GM19025 (cell line): Measurements from ENCODE around the gene WDR53.
"Not testable (repeated sequence)": the region's sequence is repeated elsewhere in the genome, so short reads cannot be mapped to it uniquely, and the experiment has no call there.

ENCODE experiments used
- ATAC-seq: cut with Tn5 transposase; IDR thresholded peaks from one replicate; pipeline ENCODE4 v1.9.1; 2021; ENCODE audit warnings: mild to moderate bottlenecking, low read depth, moderate library complexity; ENCODE audit not compliant: unreplicated experiment

WDR53 gene

DNA sequence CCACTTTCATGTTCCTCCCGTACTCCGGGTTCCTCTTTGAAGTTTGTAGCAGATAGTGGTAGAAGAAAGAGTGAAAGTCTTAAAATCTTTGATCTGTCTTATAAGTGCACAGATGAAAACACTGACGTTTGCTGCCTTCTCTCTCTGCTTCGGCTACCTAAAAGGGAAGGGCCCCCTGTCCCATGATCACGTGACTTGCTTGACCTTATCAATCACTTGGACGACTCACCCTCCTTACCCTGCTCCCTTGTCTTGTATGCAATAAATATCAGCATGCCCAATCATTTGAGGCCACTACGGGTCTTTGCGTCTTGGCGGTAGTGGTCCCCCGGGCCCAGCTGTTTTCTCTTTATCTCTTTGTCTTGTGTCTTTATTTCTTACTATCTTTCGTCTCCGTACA, 47.1 kb downstream of the WDR53 start:
- not testable (repeated sequence) for ATAC-seq

DNA sequence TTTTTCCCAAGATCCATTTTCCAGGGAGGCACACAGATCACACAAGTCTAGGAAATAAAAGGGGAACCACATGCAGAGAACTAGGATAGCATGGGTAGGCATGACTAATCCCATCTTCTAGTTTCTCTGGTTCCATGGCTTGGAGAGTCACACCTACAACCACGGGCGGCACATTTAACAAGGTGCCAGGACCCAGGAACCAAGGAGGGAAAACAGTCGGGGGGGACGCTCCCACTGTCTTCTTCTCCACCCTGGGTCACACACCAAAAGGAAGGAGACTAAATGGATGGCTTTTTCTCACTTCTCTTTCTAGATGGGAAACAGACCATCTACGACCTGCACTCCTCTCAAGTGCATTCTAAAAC, 48.7 kb downstream of the WDR53 start:
- no peak for ATAC-seq

DNA sequence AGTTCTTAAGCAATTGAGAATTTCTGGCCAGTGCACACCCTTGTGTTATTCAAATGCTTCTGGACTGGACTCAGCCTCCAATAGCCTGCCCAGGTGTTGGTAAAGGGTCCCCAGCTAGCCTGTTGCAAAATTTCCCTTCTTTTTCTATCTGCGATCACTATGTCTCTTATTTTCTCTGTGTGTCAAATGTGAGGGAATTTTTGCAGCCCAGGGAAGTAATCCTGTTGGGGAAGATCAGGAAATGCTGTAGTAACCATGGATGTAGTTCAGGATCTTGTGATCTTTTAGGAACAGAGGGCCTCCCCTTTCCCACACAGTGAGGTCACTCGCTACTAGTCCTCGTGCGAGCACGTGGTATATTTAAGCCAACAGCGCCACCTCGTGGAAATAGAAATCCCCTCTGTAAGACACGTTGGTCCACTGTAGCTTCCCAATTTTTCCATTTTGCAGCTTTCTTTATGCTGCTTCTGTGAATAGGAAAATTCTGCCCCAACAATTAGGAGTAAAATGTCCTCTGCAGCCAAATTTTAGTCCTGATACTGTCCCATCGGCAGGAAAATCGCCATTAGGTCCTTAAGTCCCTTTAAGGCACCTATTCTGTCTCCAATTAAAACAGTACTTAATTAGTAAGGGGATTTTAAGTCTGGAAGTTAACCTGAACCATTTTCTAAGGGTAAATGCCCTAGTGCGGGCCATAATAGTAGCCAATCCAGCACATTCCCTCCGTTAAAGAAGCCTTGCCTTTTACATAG, 49.2 kb downstream of the WDR53 start:
- no peak for ATAC-seq

DNA sequence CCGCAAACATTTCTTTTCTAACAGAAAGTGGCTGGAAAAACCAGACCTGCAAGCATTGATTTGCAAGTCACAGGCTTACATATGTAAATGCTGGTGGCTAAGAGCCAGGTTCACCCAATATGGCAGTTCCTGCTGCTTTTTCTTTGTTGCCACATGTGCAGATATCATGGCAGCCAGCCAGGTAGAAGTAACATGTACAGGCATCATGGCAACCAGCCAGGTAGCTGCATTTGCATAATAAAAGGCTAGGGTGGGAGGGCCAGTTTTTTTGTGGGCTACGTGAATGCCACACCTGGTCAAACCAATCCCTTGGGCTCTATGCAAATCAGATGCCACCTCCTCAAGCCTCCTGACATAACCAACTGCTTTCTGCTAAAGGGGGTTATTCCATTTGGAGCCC, 50.4 kb downstream of the WDR53 start:
- no peak for ATAC-seq

DNA sequence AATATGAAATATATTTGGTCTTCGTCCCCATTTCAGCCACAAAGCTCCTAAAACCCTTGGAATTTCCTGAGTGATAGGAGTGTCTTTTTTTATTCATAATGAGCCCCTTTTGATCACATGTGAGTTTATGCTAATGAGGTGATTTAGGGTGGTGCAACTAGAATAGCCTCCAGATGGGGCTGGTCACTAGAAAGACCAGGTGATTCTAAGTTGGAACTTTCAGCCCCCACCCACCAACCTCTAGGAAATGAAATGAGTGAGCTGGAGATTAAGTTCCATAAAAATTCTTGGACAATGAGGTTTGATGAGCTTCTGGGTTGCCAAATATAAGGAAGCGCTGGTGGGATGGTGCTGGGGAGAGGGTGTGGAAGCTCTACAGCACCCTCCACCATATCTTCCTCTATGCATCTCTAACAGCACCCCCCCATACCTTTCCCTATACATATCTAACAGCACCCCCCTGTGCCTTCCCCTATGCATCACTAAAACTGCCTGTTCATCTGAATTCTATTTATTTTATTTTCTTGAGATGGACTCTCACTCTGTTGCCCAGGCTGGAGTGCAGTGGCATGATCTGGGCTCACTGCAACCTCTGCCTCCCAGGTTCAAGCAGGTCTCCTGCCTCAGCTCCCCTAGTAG, 51.1 kb downstream of the WDR53 start:
- ATAC-seq = no peak

DNA sequence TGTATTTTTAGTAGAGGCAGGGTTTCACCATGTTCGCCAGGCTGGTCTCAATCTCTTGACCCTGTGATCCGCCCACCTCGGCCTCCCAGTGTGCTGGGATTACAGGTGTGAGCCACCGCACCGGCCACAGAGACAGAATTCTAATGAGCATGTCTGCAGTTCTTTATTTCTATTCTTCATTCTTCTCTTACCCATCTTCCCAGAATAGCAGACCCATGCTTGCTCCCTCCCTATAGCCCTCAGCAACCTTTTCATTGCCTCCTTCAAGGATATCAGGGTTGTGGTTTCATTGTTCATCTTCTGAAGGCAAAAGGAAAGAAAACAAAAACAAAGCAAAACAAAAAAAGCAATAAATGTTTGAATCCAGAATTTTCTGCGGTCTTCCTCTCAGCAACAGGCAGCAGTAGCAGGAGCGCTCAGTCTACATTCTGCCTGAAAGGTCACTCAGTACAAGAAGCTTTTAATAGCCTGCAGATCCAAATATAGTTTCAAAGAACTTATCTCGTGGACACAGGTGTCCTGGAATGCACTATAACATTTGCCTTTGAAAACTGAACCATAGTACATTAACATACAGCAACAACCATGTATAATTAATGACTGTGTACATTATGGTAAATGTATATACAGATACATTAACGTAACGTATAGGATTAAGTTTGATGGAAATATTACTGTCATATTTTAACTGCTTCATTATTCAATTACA, 53.3 kb downstream of the WDR53 start, which contains the start of gene SMCO1:
SMCO1 (minus strand) TSS at position 434 of the 709 bp plus-strand sequence; CDS start at position 297, 137 bp downstream.
- ATAC-seq = no peak

DNA sequence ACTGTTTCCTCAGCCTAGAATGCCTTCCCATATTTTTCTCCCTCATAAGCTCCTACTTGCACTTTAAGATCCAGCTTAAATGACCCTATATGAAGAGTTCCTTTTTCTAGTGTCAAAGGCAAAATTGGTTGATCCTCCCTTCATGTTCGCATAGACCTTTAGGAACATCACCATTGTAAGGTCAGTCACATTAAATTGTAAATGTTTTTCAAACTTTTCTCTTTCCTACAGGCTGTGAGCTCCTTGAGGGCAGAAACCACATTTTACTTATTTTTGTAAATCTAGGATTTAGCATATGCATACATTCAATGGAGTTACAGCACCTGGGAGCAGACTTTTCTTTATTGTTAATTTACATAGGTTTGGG, 54.0 kb downstream of the WDR53 start:
- no peak for ATAC-seq

DNA sequence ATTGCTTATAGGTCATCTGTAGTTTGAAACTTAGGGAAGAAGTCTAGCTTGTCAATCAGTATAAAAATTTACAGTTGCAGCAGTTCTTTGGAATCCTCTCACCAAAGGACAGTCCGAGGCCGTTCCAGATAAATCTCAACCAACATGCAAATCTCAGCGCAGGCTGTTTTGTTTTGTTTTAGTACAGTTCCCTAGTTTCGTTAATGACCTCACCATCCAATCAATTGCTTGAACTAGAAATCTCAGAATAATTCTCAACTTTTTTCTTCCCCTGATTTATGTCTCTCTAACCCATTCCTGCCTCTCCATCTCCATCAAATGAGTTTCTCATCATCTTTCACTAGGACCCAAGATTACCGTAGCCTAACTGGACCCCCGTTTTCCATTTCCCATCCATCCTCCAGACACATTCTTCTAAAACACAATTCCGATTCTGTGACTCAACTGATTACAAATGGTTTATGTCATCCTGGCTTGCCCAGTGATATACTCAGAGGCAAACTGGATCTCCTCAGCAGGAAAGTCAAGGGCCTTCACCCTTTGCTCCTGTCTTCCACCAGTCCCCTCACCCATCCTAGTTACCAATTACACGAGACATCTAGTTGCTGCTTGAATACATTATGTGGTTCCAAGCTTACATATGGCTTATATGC, 54.5 kb downstream of the WDR53 start:
- ATAC-seq = no peak

DNA sequence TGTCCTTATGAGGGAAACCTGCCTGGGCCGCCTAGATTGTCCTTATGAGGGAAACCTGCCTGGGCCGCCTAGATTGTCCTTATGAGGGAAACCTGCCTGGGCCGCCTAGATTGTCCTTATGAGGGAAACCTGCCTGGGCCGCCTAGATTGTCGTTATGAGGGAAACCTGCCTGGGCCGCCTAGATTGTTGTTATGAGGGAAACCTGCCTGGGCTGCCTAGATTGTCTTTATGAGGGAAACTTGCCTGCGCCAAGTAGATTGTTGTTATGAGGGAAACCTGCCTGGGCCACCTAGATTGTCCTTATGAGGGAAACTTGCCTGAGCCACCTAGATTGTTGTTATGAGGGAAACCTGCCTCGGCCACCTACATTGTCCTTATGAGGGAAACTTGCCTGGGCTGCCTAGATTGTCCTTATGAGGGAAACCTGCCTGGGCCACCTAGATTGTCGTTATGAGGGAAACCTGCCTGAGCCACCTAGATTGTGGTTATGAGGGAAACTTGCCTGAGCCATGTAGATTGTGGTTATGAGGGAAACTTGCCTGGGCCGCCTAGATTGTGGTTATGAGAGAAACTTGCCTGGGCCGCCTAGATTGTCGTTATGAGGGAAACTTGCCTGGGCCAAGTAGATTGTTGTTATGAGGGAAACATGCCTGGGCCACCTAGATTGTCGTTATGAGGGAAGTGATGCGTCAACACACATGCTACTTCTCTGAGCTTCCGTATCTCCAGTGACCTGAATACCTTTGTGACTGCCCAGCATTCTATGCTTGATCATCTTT, 56.5 kb downstream of the WDR53 start:
- not testable (repeated sequence) for ATAC-seq

DNA sequence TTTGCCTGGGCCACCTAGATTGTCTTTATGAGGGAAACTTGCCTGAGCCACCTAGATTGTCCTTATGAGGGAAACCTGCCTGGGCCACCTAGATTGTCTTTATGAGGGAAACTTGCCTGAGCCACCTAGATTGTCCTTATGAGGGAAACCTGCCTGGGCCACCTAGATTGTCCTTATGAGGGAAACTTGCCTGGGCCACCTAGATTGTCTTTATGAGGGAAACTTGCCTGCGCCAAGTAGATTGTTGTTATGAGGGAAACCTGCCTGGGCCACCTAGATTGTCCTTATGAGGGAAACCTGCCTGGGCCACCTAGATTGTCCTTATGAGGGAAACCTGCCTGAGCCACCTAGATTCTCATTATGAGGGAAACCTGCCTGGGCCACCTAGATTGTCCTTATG, 57.2 kb downstream of the WDR53 start:
- not testable (repeated sequence) for ATAC-seq

DNA sequence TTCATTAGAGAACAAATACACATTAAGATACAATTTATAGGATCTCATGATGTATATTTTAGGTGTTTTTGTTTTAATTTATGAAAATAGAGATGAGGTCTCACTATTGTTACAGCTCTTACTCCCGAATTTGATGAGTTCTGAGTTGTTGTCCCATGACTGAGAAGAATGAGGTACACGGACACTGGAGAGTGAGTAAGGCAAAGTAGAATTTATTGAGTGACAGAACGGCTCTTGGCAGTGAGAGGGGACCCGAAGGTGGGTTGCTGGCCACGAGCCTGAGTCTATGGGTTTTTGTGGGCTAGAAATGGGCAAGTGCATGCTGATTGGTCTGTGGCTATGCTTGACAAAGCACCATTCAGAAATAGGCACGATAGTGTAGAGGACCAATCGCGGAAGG, 61.7 kb downstream of the WDR53 start:
- no peak for ATAC-seq

DNA sequence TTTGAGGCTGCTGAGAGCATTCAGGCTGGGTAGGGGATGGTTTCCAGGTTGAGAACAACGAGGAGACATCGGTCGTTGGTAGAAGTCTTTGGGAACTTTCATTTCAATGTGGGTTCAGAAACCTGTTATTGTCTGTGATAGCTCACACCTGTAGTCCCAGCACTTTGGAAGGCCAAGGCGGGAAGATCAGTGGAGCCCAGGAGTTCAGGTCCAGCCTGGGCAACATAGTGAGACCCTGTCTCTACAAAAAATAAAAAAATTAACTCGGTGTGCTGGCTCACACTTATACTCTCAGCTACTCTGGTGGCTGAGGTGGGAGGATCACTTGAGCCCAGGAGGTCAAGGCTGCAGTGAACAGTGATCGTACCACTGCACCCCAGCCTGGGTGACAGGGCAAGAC, 63.8 kb downstream of the WDR53 start:
- ATAC-seq = no peak
